ENCODE measurements around the gene KCNK17.

KCNK17 gene, protein sequence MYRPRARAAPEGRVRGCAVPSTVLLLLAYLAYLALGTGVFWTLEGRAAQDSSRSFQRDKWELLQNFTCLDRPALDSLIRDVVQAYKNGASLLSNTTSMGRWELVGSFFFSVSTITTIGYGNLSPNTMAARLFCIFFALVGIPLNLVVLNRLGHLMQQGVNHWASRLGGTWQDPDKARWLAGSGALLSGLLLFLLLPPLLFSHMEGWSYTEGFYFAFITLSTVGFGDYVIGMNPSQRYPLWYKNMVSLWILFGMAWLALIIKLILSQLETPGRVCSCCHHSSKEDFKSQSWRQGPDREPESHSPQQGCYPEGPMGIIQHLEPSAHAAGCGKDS

DNA sequence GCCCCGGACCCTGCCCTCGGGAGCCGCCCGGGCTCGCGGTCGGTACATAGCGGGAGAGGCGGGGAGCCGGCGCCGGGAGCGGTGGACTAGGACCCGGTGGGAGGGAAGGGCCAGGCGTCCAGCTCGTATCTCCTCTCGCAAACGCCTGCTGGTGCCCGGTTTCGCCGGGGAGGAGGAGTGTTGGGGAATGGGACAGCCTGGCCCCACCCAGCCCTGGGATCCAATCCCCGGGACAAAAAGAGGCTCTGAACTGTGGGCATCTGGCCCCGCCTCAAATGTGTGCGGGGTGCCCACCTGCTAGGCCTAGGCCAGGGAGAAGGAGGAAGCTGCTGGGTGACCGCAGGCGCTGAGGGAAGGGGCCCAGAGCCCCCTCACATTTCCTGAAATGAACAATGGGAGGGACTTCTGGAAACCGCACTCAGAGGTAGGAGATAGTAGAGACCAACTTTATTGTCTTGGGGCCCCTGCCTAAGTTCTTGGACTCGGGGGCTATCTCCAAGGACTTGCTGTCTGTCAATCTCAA, at the start of gene KCNK17:
KCNK17 (minus strand) TSS at position 147 of the 523 bp plus-strand sequence; CDS start at position 48, 99 bp downstream.
- DNase-seq (ENCODE audit: low spot score), result no peak

DNA sequence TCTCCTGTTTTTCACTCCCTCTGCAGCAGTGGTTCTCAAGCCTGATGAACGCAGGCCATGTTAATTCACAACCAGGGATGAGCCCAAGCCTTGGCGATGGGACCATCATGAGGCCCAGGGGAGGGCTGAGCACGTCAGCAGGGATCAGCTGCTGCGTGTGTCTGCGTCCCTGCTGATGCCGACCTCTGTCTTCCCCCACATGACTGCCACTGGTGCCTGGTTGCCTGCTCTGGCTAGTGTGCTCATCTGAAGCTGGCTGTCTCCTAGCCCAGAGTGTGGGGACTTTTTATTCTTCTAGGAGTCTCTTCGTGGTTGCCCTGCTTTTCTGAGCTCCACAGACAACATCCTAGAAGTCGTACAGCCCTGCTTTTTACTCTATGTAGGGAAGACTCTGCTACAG, 49.1 kb upstream of the KCNK17 start:
- DNase-seq (ENCODE audit: low spot score), result no peak

DNA sequence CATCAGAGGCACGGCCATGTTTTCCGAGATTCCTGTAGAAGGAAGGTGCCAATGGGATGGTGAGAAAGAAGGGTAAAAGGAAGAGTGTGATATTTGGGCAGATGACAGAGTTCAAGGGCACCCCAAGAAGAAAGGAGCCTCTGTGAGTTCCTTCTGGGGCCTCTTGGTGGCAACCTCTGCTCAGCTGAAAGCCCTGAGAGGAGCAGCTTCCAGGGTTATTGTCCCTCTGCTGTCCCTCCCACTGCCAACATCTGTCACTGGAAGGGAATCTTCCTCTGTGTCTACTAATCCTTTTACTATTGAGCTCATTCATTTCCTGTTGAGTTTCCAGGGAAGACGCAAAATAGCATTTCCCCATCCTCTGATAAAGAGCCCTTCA, 48.3 kb upstream of the KCNK17 start:
- DNase-seq (ENCODE audit: low spot score), result peak; percentile 33

DNA sequence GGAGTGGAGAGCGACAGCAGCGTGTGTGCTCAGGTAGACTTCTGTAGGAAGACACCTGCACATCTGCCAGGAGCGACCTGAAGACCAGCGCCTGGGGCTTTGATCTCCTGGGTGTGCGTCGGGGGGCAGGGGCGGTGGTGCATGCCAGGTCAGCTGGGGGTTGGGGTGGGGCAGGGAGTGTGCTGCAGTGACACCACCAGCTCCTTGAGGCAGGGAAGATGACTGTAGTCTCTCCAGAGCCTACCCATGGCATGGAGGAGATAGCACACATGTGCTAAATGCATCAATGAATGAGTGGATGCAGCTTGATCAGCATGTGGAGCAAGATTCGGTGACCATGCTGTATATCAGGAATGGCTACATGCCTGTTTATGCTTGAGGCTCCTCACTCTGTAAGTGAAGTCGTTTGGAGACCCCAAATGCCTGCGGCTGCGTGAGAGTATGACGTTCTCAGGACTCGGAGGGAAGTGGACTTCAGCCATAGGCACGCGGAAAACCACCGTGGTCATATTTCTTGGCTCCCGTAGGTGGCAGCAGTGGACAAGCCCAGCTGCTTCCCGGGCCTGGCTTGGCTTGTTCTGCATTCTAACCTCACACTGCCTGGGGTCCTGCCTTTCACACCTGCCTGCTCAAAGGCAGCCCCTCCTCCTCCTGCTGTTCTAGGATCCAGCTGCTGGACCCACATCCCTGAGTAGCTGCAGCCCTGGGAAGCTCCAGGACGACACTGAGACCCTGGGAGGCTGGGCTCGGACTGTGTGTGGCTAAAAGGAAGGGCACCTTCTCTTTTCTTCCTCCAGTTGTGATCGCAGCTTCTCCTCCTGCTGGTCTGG, 47.7 kb upstream of the KCNK17 start:
- peak; percentile 52 for DNase-seq (ENCODE audit: low spot score)

DNA sequence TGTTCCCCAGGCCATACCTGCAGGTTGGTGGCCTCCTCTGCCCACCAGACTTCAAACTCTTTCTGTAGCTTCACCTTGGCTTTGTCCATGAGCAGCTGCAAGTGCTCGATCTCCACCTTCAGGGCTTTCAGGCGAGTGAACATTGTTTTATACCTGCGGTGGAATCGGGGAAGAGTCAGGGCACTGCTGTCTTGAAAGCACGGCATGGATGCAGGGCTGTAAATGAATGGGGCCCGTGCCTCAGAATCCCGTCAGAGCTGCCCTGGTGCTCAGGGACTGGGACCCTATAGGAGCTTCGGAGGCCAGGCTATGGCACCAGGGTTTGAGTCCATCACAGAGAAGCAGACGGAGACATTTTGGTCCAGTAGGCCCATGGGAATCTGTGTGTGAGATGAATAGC, 46.2 kb upstream of the KCNK17 start:
- no peak for DNase-seq (ENCODE audit: low spot score)

DNA sequence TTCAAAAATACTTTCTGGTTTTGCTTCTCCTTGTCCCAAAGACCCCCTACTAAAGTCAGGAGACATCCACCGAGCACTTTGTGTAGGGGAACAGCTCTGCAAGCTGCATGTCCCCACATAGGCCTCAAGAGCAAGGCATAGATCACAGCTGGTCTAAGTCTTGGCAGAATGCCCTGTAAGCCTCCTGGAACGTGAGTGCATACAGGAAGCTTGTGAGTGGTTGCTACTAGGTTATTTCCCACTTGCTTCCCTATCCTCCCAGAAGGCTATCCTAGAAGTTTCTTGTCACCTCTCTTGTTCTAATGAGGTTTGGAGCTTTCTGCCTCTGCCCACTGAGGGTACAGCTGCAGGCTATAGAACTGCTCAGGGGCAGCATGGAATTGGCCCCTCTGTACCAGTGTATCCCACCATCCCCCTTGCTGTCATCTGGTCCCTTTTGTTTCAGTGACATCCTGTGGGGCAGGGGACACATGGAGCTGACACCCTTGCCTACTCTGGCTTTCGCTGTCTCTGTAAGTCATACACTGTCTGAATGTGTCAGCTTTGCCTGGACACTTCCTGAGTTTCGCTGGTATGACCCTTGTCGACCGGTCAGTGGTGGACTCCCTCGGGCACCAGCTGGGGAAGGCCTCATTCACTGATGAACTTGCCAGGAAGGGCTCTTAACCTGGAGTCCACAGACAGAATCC, 43.9 kb upstream of the KCNK17 start:
- peak; percentile 67 for DNase-seq (ENCODE audit: low spot score)

DNA sequence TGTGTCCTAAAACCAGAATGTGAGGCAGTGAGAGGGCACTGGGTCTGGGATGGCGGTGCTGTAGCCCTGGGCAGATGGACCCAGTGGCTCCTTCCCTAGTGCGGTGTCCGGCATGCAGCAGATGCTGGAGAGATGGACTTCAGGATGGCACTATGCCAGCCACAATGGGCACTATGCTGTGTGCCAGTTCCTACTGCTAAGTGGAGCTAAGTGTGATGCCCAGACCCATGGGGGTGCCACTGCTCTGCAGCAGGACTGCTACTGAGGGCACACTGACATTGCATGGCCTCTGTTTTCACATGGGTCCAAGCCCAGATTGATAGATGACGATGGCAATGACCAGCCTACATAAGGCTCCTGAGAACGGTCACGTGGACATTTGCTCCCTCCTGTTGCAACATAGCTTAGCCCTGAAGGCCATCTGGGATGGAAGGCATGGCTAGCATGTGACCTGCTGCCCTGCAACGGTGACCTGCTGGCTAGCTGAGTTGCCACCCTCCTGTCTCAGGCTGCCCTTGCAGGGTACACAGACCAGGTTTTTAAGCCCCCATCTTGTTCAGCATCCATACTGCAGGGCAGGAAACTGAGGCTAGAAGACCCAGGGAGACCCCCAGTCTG, 39.6 kb upstream of the KCNK17 start:
- no peak for DNase-seq (ENCODE audit: low spot score)

DNA sequence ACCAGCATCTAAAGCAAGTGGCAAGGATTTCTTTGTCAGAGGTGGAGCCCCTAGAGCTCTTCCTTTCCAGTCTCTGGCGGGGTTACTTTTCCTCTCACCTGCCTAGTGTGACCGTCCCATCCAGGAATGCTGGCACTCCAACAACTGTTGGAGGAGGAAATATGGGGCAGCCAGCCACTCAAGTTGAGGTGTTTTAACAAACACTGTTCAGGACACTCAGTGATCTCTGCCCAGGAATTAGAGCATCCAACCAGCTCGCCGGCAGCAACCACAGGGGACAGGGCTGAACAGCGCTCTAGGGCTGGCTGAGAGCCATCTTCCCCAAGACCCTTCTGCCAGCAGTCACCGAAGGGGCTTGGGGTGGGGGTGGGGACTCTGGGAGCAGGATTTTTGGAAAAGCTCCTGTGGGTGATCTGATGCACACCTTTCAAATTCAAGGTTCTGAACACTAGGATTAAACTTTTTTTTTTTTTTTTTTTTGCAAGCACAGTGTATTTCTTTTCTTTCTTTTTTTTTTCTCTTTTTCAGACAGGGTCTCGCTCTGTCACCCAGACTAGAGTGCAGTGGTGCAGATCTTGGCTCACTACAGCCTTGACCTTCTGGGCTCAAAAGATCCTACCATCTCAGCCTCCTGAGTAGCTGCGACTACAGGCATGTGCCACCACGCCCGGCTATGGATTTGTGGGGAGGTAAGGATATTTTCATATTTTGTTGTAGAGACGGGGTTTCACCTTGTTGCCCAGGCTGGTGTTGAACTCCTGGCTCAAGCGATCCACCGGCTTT, 36.7 kb upstream of the KCNK17 start:
- DNase-seq (ENCODE audit: low spot score), result no peak

DNA sequence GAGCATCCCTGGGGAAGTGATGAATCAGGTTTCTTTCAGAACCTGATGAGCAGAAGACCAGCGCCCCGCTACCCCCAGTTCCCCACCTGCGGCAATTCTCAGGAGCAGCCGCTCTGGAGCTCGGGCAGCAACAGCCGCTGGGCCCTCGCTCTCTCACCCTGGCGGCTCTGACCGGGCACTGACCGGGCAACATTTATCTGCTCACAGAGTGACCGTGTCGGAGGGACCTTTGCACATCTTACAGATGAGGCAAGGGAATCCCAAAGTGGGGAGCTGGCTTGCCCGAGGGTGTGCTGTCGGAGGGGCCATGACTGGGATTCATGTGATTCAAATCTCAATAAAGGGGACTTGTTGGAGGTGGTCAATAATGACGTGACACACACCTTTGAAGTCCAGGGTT, 34.5 kb upstream of the KCNK17 start:
- DNase-seq (ENCODE audit: low spot score), result no peak

DNA sequence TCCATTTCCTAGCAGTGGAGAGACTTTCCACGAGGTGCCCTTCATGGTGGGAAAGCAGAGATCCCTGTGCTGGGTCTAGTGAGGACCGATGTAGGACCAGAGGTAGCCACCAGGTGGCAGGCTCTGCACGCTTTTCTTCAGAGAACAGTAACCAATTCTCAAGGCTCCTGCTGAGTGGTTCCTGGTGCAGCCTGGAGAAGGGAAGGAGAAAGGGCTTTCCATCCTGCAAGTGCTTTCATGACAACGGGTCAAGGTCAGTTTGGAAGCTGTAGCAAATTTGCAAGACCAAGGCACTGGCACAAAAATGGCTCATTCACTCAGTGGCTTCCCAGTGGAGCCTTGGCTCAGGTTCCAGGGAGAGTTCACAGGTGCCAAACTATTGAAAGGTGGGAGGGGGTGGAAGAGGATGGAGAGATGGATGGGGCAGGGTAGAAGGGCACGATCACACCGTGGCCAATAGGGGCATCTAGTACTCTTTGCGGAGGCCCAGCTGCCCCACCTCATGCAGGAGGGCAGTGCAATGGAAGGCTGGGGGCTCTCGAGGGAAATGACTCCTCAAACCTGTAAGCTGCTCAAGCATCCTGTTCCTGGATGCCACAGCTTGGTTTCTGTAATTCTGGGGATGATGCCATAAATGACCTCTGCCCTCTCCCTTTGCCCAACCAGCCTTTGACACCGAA, 33.8 kb upstream of the KCNK17 start:
- DNase-seq (ENCODE audit: low spot score), result peak; percentile 37

DNA sequence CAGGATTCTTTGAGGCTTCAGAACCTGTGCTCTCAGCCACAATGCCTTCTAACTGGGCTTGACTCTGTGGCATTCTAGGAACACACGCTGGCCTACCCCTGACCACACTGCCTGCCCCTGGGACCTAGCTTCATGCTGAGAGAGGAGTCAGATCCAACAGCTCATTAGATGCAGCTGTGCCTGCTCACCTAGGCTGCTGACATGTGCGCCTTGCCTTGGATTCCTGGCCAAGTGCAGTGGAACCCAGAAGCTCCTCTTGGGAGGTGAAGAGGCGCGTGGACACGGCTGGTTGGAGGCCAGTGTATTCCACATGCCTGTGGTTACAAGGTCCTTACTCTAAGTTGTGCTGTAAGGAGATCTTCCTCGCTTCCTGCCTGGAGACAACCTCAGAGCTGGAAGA, 33.0 kb upstream of the KCNK17 start:
- DNase-seq (ENCODE audit: low spot score), result no peak

DNA sequence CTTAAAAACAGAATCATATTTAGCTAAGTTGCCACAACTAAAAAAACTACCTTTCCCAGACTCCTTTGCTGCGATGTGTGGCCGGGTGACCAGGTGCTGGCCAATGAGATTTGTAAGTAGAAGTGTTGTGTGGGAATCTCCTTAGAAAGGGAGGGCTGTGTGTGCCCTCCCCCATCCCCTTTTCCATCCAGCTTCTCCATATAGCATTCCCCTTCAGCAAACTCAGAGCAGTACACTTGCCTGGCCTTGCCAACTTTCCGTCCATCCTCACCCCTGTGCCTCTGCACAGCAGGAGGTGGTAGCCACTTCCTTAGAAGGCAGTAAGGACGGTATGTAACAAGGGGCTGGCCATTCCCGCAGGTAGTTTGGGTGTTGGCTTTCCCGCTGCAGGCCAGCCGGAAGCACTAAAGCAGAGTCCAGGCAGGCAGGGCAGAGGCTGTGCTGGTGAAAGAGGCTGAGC, 30.6 kb upstream of the KCNK17 start:
- DNase-seq (ENCODE audit: low spot score), result no peak

DNA sequence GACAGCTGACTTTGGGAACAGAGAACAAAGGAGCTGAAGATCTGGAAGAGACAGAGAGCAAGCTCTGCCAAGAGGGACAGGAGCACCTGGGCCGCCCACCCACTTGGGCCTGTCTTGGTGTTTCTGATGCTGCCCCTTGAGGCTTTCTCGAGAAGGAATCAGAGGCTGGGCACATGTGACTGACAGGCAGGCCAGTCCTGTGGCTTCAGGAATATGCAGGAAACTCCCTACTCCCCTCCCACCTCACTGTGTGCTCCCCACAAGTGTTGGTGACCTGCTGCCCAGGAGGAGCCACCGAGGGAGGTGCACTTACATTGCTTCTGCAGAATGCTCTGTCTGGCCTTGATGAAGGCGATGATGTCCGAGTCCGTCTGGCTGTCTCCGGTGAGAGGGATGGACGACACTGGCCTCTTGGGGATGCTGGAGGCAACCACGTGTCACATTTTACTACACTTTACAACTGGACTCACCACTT, 29.2 kb upstream of the KCNK17 start:
- no peak for DNase-seq (ENCODE audit: low spot score)

DNA sequence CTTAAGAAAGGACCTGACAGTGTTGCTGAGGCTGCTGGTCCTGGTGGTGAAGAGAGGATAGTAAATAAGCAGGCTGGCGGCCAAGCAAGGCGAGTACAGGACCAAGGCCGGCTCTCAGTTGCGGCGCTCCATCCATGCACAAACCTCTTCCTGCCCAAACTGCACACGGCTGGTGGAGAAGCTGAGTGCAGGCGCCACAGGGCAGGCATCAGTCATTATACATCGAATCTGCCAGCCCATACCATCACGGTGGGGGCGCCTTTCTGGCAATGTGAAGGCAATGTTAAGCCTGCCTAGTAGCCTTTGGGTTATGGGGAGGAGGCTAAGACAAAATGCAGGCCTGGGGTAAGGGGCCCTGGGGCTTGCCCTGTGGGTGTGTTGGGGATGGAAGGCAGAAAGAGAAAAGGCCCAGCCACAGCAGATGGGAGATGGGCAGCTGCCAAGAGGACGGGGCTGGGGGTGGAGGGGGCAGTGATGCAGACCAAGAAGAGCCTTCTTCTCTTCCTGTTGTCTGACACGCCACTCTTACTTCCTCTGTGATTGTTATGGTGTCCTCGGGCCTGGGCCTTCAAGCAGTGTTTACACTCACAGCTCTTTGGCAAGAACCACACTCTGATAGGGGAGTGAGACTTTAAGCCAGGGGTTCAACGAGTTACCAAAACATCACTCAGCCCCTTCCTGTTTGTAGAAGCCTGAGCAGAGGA, 28.6 kb upstream of the KCNK17 start:
- DNase-seq (ENCODE audit: low spot score), result no peak

DNA sequence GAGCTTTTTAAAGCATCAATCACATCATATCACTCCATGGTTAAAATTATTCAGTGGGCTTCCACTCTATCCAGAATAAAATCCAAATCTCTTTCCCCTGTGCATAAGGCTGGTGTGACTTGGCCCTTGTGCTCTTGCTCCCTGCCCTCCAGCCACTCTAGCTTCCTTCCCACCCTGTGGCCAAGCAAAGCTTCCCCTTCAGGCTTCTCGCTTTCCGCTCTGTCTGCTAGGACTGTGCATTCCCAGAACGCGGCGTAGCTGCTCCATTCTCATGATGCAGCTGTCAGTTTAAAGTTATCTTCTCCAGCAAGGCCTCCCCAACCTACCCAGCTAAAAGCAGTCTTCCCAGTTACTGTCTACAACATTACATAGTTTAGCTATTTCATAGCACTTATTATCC, 27.7 kb upstream of the KCNK17 start:
- DNase-seq (ENCODE audit: low spot score), result no peak

DNA sequence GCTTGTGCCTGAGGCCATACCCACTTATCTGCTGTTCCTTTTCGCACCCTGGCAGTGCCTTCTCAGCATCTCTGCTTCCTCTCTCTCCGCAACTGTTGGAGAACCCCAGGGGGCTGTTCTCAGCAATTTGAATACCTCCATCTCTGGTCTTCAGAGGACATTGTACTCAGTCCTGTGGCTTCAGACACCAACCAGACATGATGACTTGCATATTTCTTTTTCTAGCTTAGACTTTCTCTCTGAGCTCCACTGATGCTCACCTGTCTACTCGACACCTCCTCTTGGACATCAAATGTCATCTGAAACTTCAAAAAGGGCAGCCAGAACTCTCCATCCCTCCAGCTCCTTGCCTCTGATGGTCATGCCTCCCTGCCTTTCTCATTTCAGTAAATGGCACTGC, 27.1 kb upstream of the KCNK17 start:
- no peak for DNase-seq (ENCODE audit: low spot score)

DNA sequence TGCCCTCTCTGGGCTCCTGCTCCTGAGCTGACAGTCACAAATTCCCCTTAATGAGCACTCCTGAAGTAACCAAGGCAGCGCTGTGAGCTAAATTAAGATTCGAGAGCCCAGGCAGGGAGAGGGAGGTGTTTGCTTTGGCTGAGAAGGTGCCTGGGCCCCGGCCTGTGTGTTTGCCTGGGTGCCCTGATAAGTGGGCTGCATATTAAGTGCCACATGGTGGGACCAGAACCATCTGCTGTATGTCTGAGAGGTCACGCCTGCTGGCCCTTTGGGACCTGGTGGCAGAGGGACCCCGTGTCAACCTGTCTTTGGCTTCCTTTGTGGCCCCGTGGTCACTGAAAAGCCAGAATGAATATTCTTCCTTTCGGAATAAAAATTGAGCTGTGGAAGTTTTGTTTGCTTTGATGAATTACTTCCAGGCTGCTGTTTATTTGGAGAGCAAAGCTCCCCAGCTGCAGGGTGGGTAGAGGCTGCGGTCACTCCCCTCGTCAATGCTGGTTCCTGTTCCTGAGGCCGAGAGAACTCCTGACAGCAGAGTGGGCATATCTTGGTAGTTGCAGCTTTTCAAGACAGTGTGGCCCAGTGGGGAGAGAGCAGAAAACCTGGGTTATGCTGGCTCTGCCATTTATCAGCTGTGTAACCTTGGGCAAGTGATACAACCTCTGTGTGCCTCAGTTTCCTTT, 25.8 kb upstream of the KCNK17 start:
- DNase-seq (ENCODE audit: low spot score), result no peak

DNA sequence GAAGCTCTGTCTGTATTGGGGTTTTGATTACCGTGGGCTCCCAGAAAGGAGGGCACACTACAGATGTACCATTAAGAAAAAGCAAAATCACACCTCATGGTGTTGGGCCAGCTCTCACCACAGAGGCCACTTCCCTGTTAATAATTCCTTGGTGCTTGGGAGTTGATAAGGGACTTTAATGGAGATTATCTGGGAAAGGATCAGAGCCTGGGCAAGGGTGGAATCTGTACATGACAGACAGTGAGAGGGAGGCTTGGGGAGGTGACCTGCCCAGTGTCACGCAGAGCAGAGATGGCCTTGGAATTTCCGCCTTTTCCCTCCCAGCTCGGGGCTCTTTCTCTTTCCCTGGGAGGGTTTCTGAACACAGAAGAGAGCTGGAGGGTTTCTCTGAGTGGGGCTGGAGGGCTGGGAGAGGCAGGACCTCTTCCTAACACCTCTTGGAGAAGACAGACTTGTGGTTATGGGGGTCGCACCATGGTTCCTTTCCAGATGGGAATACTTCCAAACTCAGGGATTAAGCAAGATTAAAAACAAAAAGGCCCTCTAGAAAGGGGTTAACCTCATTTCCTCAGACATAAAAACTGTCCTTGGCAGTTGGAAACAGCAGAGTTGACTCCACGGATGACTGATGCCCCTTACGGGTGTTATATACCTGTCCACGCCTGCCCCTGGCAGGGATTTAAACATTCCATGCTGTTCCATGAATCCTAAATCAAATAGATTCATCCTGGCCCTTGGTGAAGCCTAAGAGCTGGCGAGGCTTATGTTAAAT, 25.1 kb upstream of the KCNK17 start:
- DNase-seq (ENCODE audit: low spot score), result no peak

DNA sequence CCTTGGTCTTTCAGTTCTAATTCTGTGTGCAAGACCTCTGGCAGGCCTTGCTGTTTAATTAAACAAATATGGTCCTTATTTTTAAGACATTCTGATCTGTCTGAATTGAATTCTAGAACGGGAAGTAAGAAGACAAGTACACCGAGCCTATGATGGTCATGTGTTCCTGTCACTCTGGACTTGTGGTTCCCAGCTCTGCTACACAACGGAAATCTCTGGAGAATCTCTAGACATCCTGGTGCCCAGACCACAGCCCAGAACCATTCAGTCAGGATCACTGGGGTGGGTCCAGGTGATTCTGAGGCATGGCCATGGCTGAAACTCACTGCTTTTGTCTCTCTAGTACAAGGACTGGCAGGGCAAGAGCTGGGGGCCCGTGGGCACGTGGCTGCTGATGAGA, 24.2 kb upstream of the KCNK17 start:
- DNase-seq (ENCODE audit: low spot score), result no peak

Measured in kidney capillary endothelial cell (primary cell).